HUES6 (cell line): Measurements from ENCODE around the gene CACNB2.

Experiments used
- H3K27ac ChIP-seq: 2 replicates; pipeline ENCODE4 v1.7.0; 2013; ENCODE audit warnings: low read depth, mild to moderate bottlenecking, low read length, inconsistent platforms
- H3K27me3 ChIP-seq: 2 replicates; pipeline ENCODE4 v1.6.1; 2013; ENCODE audit warnings: low read length; ENCODE audit not compliant: control insufficient read depth, insufficient read depth
- H3K36me3 ChIP-seq: 2 replicates; pipeline ENCODE4 v1.6.1; 2013; ENCODE audit warnings: low read length; ENCODE audit not compliant: control insufficient read depth, insufficient read depth
- H3K4me1 ChIP-seq: 2 replicates; pipeline ENCODE4 v1.6.1; 2013; ENCODE audit warnings: low read length; ENCODE audit not compliant: control insufficient read depth, insufficient read depth
- H3K4me3 ChIP-seq: 2 replicates; pipeline ENCODE4 v1.5.1; 2013; ENCODE audit warnings: low read depth, low read length
- H3K9ac ChIP-seq: one replicate; pipeline ENCODE4 v1.6.1; 2013; ENCODE audit warnings: mild to moderate bottlenecking, low read length
- H3K9me3 ChIP-seq: 2 replicates; pipeline ENCODE4 v1.6.1; 2013; ENCODE audit warnings: low read depth, low read length; ENCODE audit not compliant: control insufficient read depth, insufficient read depth

Gene CACNB2

DNA sequence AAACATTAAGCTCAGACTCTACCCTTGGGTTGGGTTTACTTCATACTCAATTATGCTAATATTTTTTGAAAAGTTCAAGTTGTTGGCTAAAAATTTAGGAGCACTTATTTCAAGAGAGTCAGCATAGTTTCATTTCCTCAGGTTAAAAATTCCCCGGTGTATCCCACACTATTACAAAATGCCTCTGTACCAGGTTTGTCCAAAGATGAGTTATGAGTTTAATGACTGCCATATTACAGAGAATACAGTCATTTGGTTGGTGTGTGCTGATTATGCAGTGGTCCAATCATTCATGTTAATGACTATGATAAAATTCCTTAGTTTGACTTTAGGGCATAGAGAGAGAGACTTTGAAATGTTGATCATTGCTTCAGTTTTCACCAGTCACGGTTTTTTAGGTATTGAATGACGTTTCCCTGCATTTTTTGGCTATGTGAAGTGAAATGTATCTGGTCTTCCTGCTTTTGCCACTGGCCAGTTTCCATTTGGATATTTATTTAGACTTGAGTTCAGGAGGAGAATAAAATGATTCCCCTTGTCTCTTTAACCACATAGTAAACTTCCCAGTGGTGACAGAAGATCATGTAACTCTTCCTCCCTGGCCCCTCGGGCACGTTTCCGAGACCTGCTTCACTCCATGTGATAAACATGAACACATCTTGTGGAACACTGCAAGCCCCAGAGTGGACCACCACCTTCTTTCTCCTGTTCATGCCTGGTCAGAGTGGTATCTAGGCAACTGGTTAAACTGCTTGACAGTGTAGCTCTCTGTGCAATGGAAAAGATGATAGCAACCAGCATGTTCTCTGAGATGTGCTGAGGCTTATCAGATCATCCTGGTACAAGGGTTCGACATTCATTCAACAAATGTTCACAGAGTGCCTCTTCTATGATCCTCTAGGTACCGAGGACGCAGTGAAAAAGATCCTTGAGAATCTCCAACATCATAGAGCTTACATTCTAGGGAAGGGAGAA is 153.6 kb downstream of the CACNB2 start:
- Histone ChIP-seq H3K27ac (no peak overlapping the region), H3K9me3 (no peaks in the 10 kb centered on the region), H3K9ac (no peak overlapping the region), H3K27me3 (no peaks in the 10 kb centered on the region), H3K36me3 (no peaks in the 10 kb centered on the region), H3K4me3 (no peak overlapping the region), H3K4me1 (no peaks in the 10 kb centered on the region)

DNA sequence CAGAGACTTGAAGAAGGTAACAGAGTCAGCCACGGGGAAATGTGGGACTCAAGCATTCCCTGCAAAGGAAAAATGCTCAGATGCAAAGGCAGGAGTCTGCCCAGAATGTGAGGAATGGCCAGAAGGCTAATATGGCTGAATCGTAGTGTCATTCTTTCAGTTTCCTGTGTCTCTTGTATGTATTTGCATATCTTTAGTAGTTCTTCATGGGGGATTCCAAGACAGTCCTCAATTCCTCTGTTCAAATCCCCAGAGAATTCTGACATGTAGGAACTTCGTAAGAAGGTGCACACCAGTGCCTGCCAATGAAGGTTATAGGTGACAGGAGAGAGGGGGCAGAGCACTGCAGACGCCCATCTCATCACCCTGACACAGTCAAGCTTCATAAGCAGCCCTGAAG is 154.4 kb downstream of the CACNB2 start:
- H3K27me3 ChIP-seq: no peaks in the 10 kb centered on the region
- no peaks in the 10 kb centered on the region for H3K9me3 ChIP-seq
- no peak overlapping the region for H3K4me3 ChIP-seq
- H3K9ac ChIP-seq: no peak overlapping the region
- H3K27ac ChIP-seq: no peak overlapping the region
- no peaks in the 10 kb centered on the region for H3K4me1 ChIP-seq
- H3K36me3 ChIP-seq: no peaks in the 10 kb centered on the region

DNA sequence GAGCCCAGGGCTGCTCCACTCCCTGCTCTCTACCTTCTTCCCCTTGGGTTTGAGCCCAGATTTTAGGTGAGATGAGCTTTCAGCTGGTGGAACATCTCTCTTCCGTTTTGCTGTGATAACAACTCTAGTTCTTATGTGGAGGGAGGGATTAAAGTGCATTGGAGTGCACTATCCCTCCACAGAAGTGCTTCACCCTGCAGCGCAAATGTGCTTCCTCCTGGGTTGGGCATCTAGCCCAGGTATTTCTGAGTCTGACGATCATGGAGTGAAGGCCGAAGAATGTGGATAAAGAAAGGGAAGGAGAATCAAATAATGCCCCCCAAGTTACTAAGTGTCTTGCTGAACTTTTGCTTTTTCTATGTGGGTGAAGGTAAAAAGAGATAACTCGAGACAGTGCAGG is 157.4 kb downstream of the CACNB2 start:
- Histone ChIP-seq H3K27ac (no peak overlapping the region), H3K9ac (no peak overlapping the region), H3K27me3 (no peaks in the 10 kb centered on the region), H3K9me3 (no peaks in the 10 kb centered on the region), H3K4me1 (no peaks in the 10 kb centered on the region), H3K4me3 (no peak overlapping the region), H3K36me3 (no peaks in the 10 kb centered on the region)

DNA sequence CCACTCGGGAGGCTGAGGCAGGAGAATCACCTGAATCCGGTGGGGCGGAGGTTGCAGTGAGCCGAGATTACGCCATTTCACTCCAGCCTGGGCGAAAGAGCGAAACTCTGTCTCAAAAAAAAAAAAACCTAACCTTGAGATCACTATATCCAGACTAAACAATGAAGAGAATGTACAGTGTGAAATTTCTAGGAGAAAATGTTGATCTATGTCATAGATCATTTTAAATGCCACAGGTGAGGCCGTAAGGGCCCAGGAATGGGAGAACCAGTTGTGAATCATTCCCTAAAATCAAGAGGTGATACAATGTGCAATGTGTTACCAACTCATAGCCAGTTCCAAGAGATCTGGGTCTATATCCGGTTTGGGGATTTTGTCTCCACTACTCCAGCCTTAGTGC is 158.0 kb downstream of the CACNB2 start:
- H3K27ac ChIP-seq: no peak overlapping the region
- H3K9ac ChIP-seq: no peak overlapping the region
- no peaks in the 10 kb centered on the region for H3K9me3 ChIP-seq
- no peaks in the 10 kb centered on the region for H3K36me3 ChIP-seq
- no peaks in the 10 kb centered on the region for H3K4me1 ChIP-seq
- H3K27me3 ChIP-seq: no peaks in the 10 kb centered on the region
- no peak overlapping the region for H3K4me3 ChIP-seq

DNA sequence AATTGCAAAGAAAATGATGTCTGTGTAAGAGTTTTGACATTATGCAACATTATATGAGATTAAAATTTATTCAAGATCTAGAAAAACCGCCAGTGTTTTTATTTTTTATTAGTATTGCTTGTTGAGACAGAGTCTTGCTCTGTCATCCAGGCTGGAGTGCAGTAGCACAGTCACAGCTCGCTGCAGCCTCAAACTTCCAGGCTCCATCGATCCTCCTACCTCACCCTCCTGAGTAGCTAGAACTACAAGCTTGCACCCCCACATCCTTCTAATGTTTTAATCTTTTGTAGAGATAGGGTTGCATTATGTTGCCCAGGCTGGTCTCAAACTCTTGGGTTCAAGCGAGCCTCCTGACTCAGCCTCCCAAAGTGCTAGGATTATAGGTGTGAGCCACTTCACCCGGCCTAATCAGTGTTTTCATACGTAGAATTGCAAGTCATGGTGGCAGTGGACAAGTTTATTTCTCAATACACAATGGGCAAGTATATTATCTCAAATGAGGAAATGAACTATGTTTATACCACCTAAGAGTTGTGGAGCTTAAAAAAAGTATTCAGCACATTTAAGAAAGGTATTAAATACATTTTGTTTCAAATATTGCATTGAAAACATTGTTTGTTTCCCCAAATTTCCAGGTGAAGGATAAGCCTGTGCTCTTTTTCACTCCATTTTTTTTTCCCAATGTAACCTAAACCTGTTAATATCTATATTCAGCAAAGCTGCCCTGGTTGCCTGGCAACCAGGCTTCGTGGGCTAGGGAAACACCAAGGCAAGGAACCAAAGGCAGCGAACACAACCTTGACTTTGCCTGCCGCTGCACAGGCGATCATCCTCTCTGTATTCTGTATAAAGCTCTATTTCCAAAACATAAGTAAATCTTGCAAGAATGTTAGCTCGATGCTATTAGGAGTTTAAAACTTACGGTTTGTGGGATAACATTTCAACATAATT is 163.9 kb downstream of the CACNB2 start:
- H3K36me3 ChIP-seq: no peaks in the 10 kb centered on the region
- H3K9ac ChIP-seq: no peak overlapping the region
- no peak overlapping the region for H3K27ac ChIP-seq
- no peaks in the 10 kb centered on the region for H3K27me3 ChIP-seq
- H3K4me1 ChIP-seq: no peaks in the 10 kb centered on the region
- no peaks in the 10 kb centered on the region for H3K9me3 ChIP-seq
- H3K4me3 ChIP-seq: no peak overlapping the region

DNA sequence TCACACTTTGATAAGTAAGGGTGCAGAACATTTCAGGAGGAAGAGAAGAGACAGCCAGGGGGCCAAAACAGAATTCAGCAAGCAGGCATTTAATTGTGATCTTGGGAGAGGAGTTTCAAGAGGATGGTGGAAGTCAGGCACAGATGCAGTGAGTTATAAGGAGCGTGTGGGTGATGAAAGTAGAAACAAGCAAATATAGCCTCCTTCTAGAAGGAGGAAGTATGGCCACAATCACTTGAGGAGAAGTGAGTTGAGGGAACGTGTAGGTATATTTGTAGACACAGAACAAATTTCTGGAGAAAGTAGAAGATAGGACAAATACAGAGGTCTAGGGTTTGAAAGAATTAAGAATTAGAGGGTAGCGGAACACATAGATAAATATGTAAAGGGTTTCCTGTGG is 165.8 kb downstream of the CACNB2 start:
- H3K9me3 ChIP-seq: no peaks in the 10 kb centered on the region
- H3K4me3 ChIP-seq: no peak overlapping the region
- H3K36me3 ChIP-seq: no peaks in the 10 kb centered on the region
- H3K27ac ChIP-seq: no peak overlapping the region
- H3K9ac ChIP-seq: no peak overlapping the region
- no peaks in the 10 kb centered on the region for H3K4me1 ChIP-seq
- no peaks in the 10 kb centered on the region for H3K27me3 ChIP-seq

DNA sequence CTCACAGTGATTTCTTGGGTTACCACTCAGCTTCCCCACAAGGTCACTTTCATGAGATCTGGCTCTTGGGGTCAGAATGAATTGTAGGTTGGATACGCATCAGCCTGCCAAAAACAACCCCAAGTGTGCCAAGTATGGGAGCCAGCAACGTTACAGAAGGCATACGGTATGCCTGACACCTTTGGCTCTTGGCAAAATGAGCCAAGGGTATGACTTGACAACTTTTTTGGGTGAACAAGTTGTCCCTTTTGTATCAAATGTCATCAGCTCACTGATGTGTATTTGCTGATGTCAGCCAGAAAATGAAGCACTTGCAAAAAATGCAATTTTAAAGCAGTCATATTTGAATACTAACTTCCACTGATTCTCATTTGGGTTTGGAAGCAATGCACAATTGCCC is 168.4 kb downstream of the CACNB2 start:
- no peak overlapping the region for H3K9ac ChIP-seq
- no peaks in the 10 kb centered on the region for H3K9me3 ChIP-seq
- no peak overlapping the region for H3K27ac ChIP-seq
- no peaks in the 10 kb centered on the region for H3K4me1 ChIP-seq
- no peaks in the 10 kb centered on the region for H3K36me3 ChIP-seq
- H3K27me3 ChIP-seq: no peaks in the 10 kb centered on the region
- no peak overlapping the region for H3K4me3 ChIP-seq

DNA sequence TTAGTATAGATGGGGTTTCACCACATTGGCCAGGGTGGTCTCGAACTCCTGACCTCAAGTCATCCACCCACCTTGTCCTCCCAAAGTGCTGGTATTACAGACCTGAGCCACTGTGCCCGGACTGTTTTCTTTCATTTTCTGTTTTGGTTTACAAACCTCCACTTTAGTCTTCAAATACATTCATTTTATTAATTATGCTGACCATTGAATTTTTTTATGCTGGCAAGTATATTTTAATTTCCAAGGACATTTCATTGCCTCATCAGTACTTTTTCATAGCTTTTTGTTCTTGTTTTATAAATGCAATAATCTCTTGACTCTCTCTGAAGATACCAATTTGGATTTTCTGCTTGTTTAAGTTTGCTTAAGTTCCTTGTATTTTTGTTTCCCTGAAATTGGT is 170.5 kb downstream of the CACNB2 start:
- H3K4me3 ChIP-seq: no peak overlapping the region
- H3K9me3 ChIP-seq: no peaks in the 10 kb centered on the region
- H3K4me1 ChIP-seq: no peaks in the 10 kb centered on the region
- H3K9ac ChIP-seq: no peak overlapping the region
- H3K27ac ChIP-seq: no peak overlapping the region
- no peaks in the 10 kb centered on the region for H3K27me3 ChIP-seq
- H3K36me3 ChIP-seq: no peaks in the 10 kb centered on the region

DNA sequence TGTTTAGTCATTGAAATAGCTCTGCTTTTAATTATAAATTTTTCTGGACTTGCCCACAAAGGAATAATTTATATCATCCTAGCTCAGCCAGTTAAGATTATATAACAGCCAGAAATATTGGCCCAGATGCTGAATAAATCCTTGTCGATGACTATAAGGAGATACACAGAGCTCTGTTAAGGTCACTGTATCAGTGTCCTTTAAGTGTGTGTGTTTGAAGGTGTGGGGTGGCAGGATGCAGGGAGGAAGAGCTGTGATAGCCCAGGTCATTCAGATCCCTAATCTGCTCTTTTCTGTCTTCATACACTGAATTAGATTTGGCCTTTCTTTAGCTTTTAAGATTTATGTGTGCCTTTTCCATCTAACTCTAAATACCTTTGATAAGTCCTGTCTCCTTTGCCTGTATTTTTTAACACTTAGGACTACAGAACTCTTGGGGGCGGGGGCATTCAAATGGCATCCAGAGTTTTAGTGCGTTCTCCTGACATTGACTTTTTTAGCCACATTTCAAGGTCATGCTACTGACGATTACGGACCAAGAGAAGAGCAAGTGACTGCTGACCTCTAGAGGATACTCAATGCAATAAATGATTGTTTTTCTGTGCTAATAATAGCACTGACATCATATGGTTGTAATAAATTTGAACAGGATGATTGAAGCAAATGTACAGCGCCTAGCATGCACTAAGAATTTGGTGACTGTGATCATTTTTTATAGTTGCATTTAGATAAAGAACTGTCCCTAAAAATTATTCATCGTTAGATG is 172.3 kb downstream of the CACNB2 start:
- H3K4me1 ChIP-seq: no peaks in the 10 kb centered on the region
- H3K27me3 ChIP-seq: no peaks in the 10 kb centered on the region
- no peaks in the 10 kb centered on the region for H3K36me3 ChIP-seq
- no peak overlapping the region for H3K9ac ChIP-seq
- no peaks in the 10 kb centered on the region for H3K9me3 ChIP-seq
- H3K27ac ChIP-seq: no peak overlapping the region
- H3K4me3 ChIP-seq: no peak overlapping the region

DNA sequence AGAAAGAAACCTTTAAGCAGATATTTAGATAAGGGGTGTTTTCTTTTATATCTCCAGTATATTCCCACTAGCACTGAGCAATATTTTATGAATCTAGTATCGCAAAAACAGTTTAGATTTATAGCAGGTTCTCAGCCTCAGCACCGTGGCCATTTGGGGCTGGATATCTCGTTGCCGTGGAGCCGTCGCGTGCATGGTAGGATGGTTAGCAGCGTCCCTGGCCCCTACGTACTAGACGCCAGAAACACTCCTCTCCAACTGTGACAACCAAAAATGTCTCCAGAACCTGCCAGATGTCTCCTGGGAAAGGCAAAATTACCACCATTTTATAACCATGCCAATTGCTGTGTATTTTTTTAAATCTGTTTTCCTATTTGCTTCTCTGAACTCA is 172.9 kb downstream of the CACNB2 start:
- H3K4me3 ChIP-seq: no peak overlapping the region
- H3K36me3 ChIP-seq: no peaks in the 10 kb centered on the region
- H3K27me3 ChIP-seq: no peaks in the 10 kb centered on the region
- no peak overlapping the region for H3K9ac ChIP-seq
- H3K27ac ChIP-seq: no peak overlapping the region
- H3K4me1 ChIP-seq: no peaks in the 10 kb centered on the region
- H3K9me3 ChIP-seq: no peaks in the 10 kb centered on the region
